Measurements from ENCODE around the gene ATP9B.
"Not testable (repeated sequence)": the region's sequence is repeated elsewhere in the genome, so short reads cannot be mapped to it uniquely, and the experiment has no call there.

ATP9B gene

GRCh38 chr18:79239631-79240030, 170.4 kb downstream of the ATP9B start:
- DNase-seq (ENCODE audit: low read depth in 4 of 4, low spot score in 1 of 4), result no peak

GRCh38 chr18:79241755-79242154, 172.6 kb downstream of the ATP9B start:
- no peak for DNase-seq (ENCODE audit: low read depth in 4 of 4, low spot score in 1 of 4)

- no peak for DNase-seq (ENCODE audit: low read depth in 4 of 4, low spot score in 1 of 4)
Measured at GRCh38 chr18:79242246-79242645, 173.1 kb downstream of the ATP9B start.

GRCh38 chr18:79245517-79246001, 176.4 kb downstream of the ATP9B start:
- DNase-seq (ENCODE audit: low read depth in 4 of 4, low spot score in 1 of 4), result no peak

- peak; percentile 32 to 62 (median 58) for DNase-seq (ENCODE audit: low read depth in 4 of 4, low spot score in 1 of 4)
Measured at GRCh38 chr18:79246309-79247108, 177.3 kb downstream of the ATP9B start.

- DNase-seq (ENCODE audit: low read depth in 4 of 4, low spot score in 1 of 4), result no peak
Measured at GRCh38 chr18:79248495-79249060, 179.4 kb downstream of the ATP9B start.

GRCh38 chr18:79250301-79250981, 181.2 kb downstream of the ATP9B start:
- no peak for DNase-seq (ENCODE audit: low read depth in 4 of 4, low spot score in 1 of 4)

- DNase-seq (ENCODE audit: low read depth in 4 of 4, low spot score in 1 of 4), result no peak
Measured at GRCh38 chr18:79251021-79251420, 181.8 kb downstream of the ATP9B start.

GRCh38 chr18:79252904-79253633, 183.9 kb downstream of the ATP9B start:
- no peak for DNase-seq (ENCODE audit: low read depth in 4 of 4, low spot score in 1 of 4)

GRCh38 chr18:79257480-79257879, 188.3 kb downstream of the ATP9B start:
- DNase-seq (ENCODE audit: low read depth in 4 of 4, low spot score in 1 of 4), result no peak

GRCh38 chr18:79258447-79258846, 189.3 kb downstream of the ATP9B start:
- no peak for DNase-seq (ENCODE audit: low read depth in 4 of 4, low spot score in 1 of 4)

- no peak for DNase-seq (ENCODE audit: low read depth in 4 of 4, low spot score in 1 of 4)
Measured at GRCh38 chr18:79259218-79259617, 190.0 kb downstream of the ATP9B start.

- DNase-seq (ENCODE audit: low read depth in 4 of 4, low spot score in 1 of 4), result no peak
Measured at GRCh38 chr18:79260023-79260422, 190.8 kb downstream of the ATP9B start.

GRCh38 chr18:79260510-79260909, 191.3 kb downstream of the ATP9B start:
- DNase-seq (ENCODE audit: low read depth in 4 of 4, low spot score in 1 of 4), result no peak

- not testable (repeated sequence) for DNase-seq (ENCODE audit: low read depth in 4 of 4, low spot score in 1 of 4)
Measured at GRCh38 chr18:79265068-79265467, 195.9 kb downstream of the ATP9B start.

- DNase-seq (ENCODE audit: low read depth in 4 of 4, low spot score in 1 of 4), result not testable (repeated sequence)
Measured at GRCh38 chr18:79271812-79272211, 202.6 kb downstream of the ATP9B start.

GRCh38 chr18:79272916-79273315, 203.7 kb downstream of the ATP9B start:
- no peak for DNase-seq (ENCODE audit: low read depth in 4 of 4, low spot score in 1 of 4)

- no peak for DNase-seq (ENCODE audit: low read depth in 4 of 4, low spot score in 1 of 4)
Measured at GRCh38 chr18:79274823-79275222, 205.6 kb downstream of the ATP9B start.

- no peak for DNase-seq (ENCODE audit: low read depth in 4 of 4, low spot score in 1 of 4)
Measured at GRCh38 chr18:79275461-79275860, 206.3 kb downstream of the ATP9B start.

GRCh38 chr18:79275992-79276391, 206.8 kb downstream of the ATP9B start:
- DNase-seq (ENCODE audit: low read depth in 4 of 4, low spot score in 1 of 4), result no peak

GRCh38 chr18:79278896-79279295, 209.7 kb downstream of the ATP9B start:
- no peak for DNase-seq (ENCODE audit: low read depth in 4 of 4, low spot score in 1 of 4)

Measured in stimulated activated CD4-positive, alpha-beta T cell treated with anti-CD3 and anti-CD28 coated beads, Interleukin-1b, Interleukin-23, amount 100 ng/mL, for 24 hours (primary cell).